Fibroblast of skin of scalp (primary cell): ENCODE results near the gene TTLL11.
"Not testable (repeated sequence)": the region's sequence is repeated elsewhere in the genome, so short reads cannot be mapped to it uniquely, and the experiment has no call there.

Source experiments
- DNase-seq: peaks from one replicate; pipeline ENCODE4 v3.0.0-alpha.2; 2013

The TTLL11 gene

GRCh38 chr9:121897140-121897539, 196.0 kb downstream of the TTLL11 start:
- DNase-seq = no peak

- no peak for DNase-seq
These were observed 196.6 kb downstream of the TTLL11 start for GRCh38 chr9:121896545-121896943.

GRCh38 chr9:121895818-121896544, 197.1 kb downstream of the TTLL11 start:
- DNase-seq = peak; percentile 48

DNA sequence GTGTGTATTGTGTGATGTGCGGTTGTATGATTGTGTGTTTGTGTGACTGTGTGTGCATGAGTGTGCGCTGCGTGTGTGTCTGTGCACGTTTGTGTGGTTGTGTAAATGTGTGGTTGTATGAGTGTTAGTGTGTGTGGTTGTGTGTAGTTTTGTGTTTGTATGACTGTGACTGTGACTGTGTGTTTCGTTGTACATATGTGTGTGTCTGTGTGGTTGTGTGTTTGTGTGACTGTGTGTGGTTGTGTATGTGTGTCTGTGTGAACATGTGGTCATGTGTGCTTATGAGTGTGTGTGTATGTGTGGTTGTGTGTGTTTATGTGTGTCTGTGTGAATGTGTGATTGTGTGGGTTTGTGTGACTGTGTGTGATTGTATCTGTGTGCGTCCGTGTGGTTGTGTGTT, 197.8 kb downstream of the TTLL11 start:
- no peak for DNase-seq

DNA sequence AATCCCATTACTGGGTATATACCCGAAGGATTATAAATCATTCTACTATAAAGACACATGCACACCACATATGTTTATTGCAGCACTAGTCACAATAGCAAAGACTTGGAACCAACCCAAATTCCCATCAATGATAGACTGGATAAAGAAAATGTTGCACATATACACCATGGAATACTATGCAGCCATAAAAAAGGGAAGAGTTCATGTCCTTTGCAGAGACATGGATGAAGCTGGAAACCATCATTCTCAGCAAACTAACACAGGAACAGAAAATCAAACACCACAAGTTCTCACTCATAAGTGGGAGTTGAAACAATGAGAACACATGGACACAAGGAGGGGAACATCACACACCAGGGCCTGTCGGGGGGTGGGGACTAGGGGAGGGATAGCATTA, 198.7 kb downstream of the TTLL11 start:
- DNase-seq = not testable (repeated sequence)

GRCh38 chr9:121893786-121894185, 199.3 kb downstream of the TTLL11 start:
- DNase-seq = no peak

DNA sequence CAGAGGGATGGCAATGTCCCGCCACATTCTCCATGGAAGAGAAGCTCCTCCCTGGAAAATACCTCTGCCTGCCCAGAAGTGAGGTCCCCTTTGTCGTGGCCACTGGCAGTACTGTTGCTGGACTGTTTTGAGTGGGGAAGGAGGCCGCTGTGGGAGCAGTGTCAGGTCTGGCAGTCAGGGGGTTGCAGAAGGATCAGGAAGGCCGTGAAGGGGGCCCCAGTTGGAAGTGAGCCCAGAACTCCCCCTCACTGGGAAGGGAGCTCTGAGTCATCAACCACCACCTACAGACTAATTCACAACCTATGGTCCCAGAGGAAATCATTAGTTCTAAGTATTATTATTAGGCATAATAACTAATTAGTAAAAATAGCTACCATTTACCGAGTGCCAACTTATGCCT, 200.4 kb downstream of the TTLL11 start:
- DNase-seq = no peak

DNA sequence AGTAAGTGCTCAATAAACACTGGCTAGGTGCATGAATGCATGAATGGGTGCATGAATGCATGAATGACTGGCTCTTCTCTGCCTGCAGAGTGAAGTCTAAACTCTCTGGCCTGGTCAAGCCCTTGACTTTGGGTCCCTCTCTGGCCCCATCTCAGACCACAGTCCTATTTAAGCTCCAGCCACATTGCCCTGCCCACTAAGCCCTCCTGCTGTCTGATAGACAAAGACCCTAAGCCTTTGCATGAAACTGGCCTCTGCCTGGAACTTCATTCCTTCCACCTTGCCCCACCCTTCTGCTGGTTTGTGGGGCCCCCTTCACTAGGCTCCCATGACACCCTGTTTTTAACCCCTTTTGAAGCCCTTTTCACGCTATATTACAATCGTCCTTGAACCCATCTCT, 202.4 kb downstream of the TTLL11 start:
- DNase-seq = no peak

- DNase-seq = no peak
These were observed 203.0 kb downstream of the TTLL11 start for GRCh38 chr9:121889990-121890563.

DNA sequence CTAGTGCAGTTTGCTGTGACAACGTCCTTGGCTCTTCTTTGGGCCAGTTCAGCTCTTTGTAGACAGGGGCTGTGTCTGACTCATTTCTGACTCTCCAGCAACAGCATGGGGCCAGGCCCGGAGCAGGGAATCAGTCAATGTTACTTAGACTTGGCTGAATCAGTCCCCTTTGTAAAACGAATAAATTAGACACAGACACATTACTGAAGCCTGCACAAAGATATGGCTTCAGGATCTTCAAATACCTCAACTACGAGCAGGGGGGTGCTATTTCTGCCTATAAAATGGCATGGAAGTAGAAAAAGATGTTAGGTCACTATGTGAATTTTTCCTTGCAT, 204.7 kb downstream of the TTLL11 start:
- DNase-seq = peak; percentile 93

DNA sequence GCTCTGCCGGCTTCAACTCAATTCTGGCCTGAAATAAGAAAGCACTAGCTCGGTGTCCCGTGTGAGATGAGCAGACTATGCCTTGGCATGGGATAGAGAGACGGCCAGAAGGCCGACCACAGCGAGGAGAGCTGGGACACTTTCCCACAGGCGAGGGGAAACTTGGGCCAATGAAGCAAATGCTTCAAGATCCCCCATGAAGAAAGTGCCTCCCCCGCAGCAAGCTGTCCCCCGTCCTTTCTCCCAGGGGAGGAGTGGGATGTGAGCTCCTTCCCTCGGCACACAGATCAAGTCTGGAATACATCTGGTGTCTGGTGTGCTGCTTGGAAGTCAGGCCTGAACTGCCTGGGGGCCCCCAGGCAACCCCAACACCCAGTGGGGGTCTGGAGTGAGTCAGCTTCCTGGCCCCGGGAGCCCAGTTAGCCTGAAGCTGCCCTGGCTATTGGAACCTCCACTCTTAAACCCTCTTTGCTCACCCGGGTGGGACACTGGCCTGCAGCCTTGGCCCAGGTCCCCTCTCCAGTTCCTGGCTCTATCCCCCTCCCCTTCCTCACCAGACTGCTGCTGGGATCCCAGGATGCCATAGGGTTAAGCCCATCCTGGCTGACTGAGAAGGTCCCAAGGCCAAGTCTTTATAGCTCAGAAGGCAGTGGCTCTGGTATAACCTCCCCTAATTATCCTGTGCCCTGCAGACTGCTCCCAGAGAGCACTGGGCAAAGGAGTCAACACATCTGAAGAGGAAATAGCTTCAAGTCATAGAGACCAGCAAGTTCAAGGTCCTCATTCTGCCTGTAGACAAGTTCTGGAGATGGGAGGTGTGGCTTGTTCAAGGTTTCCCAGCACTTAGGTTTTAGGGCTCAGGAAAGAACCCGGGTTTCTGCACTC, 205.3 kb downstream of the TTLL11 start:
- DNase-seq = peak; percentile 89

DNA sequence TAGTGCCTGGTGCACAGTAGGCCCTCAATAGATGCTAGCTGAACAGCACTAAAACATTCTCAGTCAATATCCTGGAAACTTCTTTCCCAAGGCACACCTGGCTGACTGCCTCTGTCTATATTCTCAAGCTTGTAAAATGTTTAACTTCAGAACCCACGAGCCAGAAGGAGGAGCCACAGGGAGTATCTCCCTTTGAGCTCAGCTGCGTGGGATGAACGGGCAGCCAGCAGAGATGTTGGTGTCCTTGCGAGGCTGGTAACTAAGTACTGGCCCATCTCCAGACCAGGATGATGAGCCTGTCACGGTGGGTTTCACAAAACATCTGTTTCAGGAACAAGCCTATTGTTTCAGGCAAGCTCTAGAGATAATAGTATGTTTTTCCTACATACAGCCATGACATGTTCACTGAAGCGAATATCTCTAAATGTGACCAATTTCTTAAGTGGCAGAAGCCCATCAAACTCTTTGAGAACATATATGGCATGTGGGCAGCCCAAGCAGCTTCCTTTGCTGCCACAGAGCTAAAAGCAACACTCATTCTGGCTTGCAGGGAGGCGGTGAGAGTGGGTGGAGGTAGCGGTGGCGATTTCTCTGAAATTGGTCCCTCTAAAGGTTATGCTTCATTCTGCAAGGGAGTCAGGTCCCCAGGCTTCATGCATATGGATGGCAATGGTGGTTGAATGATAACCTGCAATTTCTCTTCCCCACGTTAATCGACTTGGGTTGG, 206.2 kb downstream of the TTLL11 start:
- DNase-seq = no peak

- no peak for DNase-seq
These were observed 207.7 kb downstream of the TTLL11 start for GRCh38 chr9:121885345-121885901.

- no peak for DNase-seq
These were observed 209.0 kb downstream of the TTLL11 start for GRCh38 chr9:121884057-121884541.

GRCh38 chr9:121883281-121884056, 209.6 kb downstream of the TTLL11 start:
- DNase-seq = peak; percentile 53

DNA sequence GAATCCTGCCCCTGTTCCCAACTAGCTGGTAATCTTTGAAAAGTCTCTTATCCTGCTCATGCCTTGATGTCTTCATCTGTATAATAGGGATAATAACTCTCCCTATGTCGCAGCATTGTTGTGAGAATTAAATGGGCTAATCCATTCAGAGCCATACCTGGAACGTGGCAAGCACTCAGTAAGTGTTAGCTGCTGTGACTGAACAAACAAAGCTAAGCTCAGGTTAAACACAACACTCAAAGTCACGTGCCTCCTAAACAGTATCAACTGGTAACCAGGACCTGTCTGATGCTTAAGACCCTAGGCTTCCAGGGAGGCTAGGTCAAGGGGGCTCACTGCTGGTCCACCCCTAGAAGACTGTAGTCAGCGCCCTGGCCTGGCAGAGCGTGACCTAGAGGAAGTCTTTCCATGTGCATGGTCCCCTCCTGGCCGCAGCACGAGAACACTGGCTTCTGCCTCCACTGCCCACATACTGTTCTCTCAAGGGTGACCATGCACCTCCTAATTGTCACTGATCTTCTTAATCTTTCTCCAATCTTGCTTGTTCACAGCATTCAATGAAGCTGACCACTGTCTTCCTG, 211.1 kb downstream of the TTLL11 start:
- DNase-seq = no peak

GRCh38 chr9:121880343-121880898, 212.7 kb downstream of the TTLL11 start:
- no peak for DNase-seq

- DNase-seq = no peak
These were observed 214.8 kb downstream of the TTLL11 start for GRCh38 chr9:121878271-121878822.

- DNase-seq = peak; percentile 72
These were observed 216.3 kb downstream of the TTLL11 start for GRCh38 chr9:121876658-121877271.

- no peak for DNase-seq
These were observed 216.9 kb downstream of the TTLL11 start for GRCh38 chr9:121876255-121876654.
